CD4-positive, alpha-beta T cell (primary cell): ENCODE data around the gene ARID1B. TPM values are rescaled to one million over a fixed set of nuclear protein-coding genes. Genes with fewer than 3 reads are reported as not detected.

Experiments
- ATAC-seq: fragments of 200-7000 bp; cut with Tn5 transposase; one replicate; pipeline ENCODE4 v1.10.0; 2022; ENCODE audit warnings: mild to moderate bottlenecking; ENCODE audit not compliant: poor library complexity
- CTCF ChIA-PET: fragments of 350-600 bp; sonication (Branson Sonifier 250); formaldehyde crosslinking; loops from one replicate; lab custom pipeline; 2021; ENCODE audit warnings: antibody characterized with exemption, inconsistent platforms; lab: Charles Lee
- POLR2A ChIA-PET: fragments of 350-600 bp; sonication (Branson Sonifier 250); formaldehyde crosslinking; loops from one replicate; lab custom pipeline; 2021; ENCODE audit warnings: antibody characterized with exemption, inconsistent platforms; lab: Charles Lee
- DNase-seq, 14 experiments: peaks; one replicate each; pipeline ENCODE4 v3.0.0-alpha.2; 2013 to 2020; ENCODE audit warnings: mixed read lengths in 2 of 14
- H3K27ac ChIP-seq, 2 donors: one replicate each; pipeline versions ENCODE4 v1.5.1 to v1.7.0; 2013; ENCODE audit warnings: low read length in 2 of 2, low read depth in 1 of 2, mild to moderate bottlenecking in 1 of 2
- H3K27me3 ChIP-seq, 2 experiments: 1 replicate in 1 of 2; 2 replicates in 1 of 2; pipeline versions ENCODE4 v1.6.1 to v1.7.0; 2013; ENCODE audit warnings: low read length in 2 of 2, control low read depth in 1 of 2, mild to moderate bottlenecking in 1 of 2, moderate library complexity in 1 of 2; ENCODE audit not compliant: insufficient read depth in 2 of 2, control insufficient read depth in 1 of 2
- H3K36me3 ChIP-seq: one replicate; pipeline ENCODE4 v1.6.1; 2013; ENCODE audit warnings: low read length, control low read depth; ENCODE audit not compliant: insufficient read depth
- H3K4me1 ChIP-seq: one replicate; pipeline ENCODE4 v1.6.1; 2013; ENCODE audit warnings: low read length, control low read depth; ENCODE audit not compliant: insufficient read depth
- H3K4me3 ChIP-seq: one replicate; pipeline ENCODE4 v1.5.1; 2013; ENCODE audit warnings: mild to moderate bottlenecking, low read length, moderate library complexity
- H3K9me3 ChIP-seq, 2 experiments: 1 replicate in 1 of 2; 2 replicates in 1 of 2; pipeline versions ENCODE4 v1.6.1 to v1.7.0; 2013; ENCODE audit warnings: low read length in 2 of 2, mild to moderate bottlenecking in 2 of 2, control low read depth in 1 of 2, moderate library complexity in 1 of 2; ENCODE audit not compliant: control insufficient read depth in 1 of 2, insufficient read depth in 1 of 2
- H3K27ac Mint-ChIP-seq: one replicate; pipeline ENCODE4 v1.8.0; 2020; ENCODE audit warnings: mixed read lengths
- H3K27me3 Mint-ChIP-seq: one replicate; pipeline ENCODE4 v1.8.0; 2021; ENCODE audit warnings: mixed read lengths
- H3K36me3 Mint-ChIP-seq: one replicate; pipeline ENCODE4 v1.8.0; 2021; ENCODE audit warnings: low read depth, mixed read lengths
- H3K4me1 Mint-ChIP-seq: one replicate; pipeline ENCODE4 v1.8.0; 2021; ENCODE audit warnings: low read depth, mixed read lengths
- H3K4me3 Mint-ChIP-seq: one replicate; pipeline ENCODE4 v1.8.0; 2020; ENCODE audit warnings: mild to moderate bottlenecking, mixed read lengths
- H3K9me3 Mint-ChIP-seq: one replicate; pipeline ENCODE4 v1.8.0; 2020; ENCODE audit warnings: mixed read lengths
- CTCF ChIP-seq: fragments of 200-600 bp; IDR thresholded peaks from one replicate; pipeline ENCODE4 v1.8.0; 2022; ENCODE audit warnings: antibody characterized with exemption, mild to moderate bottlenecking
- intact Hi-C, 2 experiments: fragments of 100-400 bp; cut with DNase I in 1 of 2; cut with micrococcal nuclease in 1 of 2; formaldehyde crosslinking; loops; one replicate each; pipeline versions ENCODE4 v1.15.1 to v1.9.0; 2023 to 2025; cut with DNase I, micrococcal nuclease
- total RNA-seq, 174 experiments: library from RNA in 2 of 174; stranded (reverse) in 2 of 174; gene quantifications; one replicate each; pipeline ENCODE4 v1.2.3 and lab custom pipeline; 2021 to 2026

Gene ARID1B
- total RNA-seq, 2 experiments from 2014 or later = 120 to 125 TPM

DNA sequence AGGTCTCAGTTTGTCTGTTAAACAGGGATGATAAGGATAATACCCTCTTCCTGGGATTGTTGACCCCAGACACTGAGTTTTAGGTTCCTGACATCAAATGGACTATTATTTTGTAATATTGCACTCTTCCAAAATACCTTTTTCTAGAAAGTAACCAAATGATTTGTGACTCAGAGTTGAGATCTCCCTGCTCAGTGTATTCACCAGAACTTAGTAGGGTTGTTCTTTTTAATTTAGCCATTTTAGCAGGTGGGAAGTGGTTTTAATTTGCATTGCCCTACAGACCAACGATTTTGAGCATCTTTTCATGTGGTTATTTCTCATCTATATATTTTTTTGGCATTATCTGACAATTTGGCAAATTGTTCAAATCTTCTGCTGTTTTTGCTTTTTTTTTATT, 471.1 kb downstream of the ARID1B start:
- no peak overlapping the region for H3K4me3 ChIP-seq
- H3K27ac ChIP-seq = no peak overlapping the region
- H3K36me3 ChIP-seq = no peaks in the 10 kb centered on the region
- Mint-ChIP-seq H3K36me3 (no peaks in the 10 kb centered on the region), H3K27me3 (no peaks in the 10 kb centered on the region), H3K4me1 (no peaks in the 10 kb centered on the region), H3K27ac (no peak overlapping the region), H3K9me3 (no peaks in the 10 kb centered on the region), H3K4me3 (no peak overlapping the region)
- intact Hi-C loops = no loop called here
- TF ChIP-seq CTCF = no peak
- H3K27me3 ChIP-seq = no peaks in the 10 kb centered on the region
- ChIA-PET POLR2A (no interaction called here), CTCF (no interaction called here)
- ATAC-seq = no peak
- no peak for DNase-seq
- peaks cover 0 to 11% of the 10 kb centered on the region in 2 experiments for H3K9me3 ChIP-seq
- no peaks in the 10 kb centered on the region for H3K4me1 ChIP-seq

- TF ChIP-seq CTCF = no peak
- no peaks in the 10 kb centered on the region for H3K27me3 Mint-ChIP-seq
Observed at GRCh38 chr6:157249826-157250225, 472.6 kb downstream of the ARID1B start.

GRCh38 chr6:157251586-157252247, 474.5 kb downstream of the ARID1B start:
- ChIA-PET POLR2A (no interaction called here), CTCF (no interaction called here)
- Histone ChIP-seq H3K4me1 (no peaks in the 10 kb centered on the region), H3K36me3 (no peaks in the 10 kb centered on the region), H3K9me3 (peaks cover 0 to 11% of the 10 kb centered on the region in 2 experiments), H3K27me3 (peaks cover 0 to 8% of the 10 kb centered on the region in 2 experiments), H3K4me3 (no peak overlapping the region), H3K27ac (no peak overlapping the region)
- intact Hi-C loops = no loop called here
- Mint-ChIP-seq H3K27ac (no peak overlapping the region), H3K4me1 (no peaks in the 10 kb centered on the region), H3K36me3 (no peaks in the 10 kb centered on the region), H3K4me3 (no peak overlapping the region), H3K27me3 (peaks cover 5% of the 10 kb centered on the region), H3K9me3 (no peaks in the 10 kb centered on the region)
- no peak for ATAC-seq
- DNase-seq = no peak
- no peak for TF ChIP-seq CTCF

More at GRCh38 chr6:157249826-157250225, 472.6 kb downstream of the ARID1B start:
- Mint-ChIP-seq H3K36me3 (no peaks in the 10 kb centered on the region), H3K9me3 (no peaks in the 10 kb centered on the region), H3K4me3 (no peak overlapping the region), H3K4me1 (no peaks in the 10 kb centered on the region), H3K27ac (no peak overlapping the region)
- no peak overlapping the region for H3K4me3 ChIP-seq
- ChIA-PET POLR2A (no interaction called here), CTCF (interaction anchor here (0.7 kb wide), 1 partner anchor 25 kb away, joined by 3 read pairs; no protein-coding TSS in a partner anchor)
- no peak overlapping the region for H3K27ac ChIP-seq
- no peaks in the 10 kb centered on the region for H3K27me3 ChIP-seq
- DNase-seq = no peak
- intact Hi-C loops = no loop called here
- no peak for ATAC-seq
- H3K4me1 ChIP-seq = no peaks in the 10 kb centered on the region
- H3K9me3 ChIP-seq = peaks cover 0 to 11% of the 10 kb centered on the region in 2 experiments
- H3K36me3 ChIP-seq = no peaks in the 10 kb centered on the region
